GM19193 (cell line): Measurements from ENCODE around the gene CELSR1.

ENCODE experiments used
- POLR2A ChIP-seq: IDR thresholded peaks from 4 replicates; pipeline ENCODE4 v1.6.1; 2011; ENCODE audit not compliant: insufficient read depth, insufficient read length; ENCODE audit errors: extremely low read depth

CELSR1 gene

DNA sequence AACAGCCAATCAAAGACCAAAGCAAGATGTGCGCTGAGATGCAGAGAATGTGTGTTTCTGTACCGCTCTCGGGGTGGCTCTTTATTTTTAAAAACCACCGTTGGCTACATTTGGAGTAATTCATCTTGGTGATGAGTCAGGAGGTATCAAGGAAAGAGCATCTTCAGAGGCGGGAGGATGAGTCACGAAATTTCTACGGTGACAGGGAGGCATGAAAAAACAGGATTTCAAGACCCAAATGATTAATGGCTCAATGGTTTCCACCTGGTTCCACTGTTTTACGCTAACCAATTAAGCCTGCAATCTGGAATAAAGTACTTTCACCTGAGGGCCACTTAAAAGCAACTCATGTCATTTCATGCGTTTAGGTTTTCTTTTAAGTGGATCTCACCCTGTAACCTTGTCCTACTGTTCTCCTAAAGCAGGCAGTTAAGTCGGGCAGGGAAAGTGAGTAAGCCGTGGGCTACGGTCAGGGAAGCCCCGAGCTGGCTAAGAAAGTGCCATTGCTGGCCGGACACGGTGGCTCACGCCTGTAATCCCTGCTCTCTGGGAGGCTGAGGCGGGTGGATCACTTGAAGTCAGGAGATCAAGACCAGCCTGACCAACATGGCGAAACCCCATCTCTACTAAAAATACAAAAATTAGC lies 74.6 kb downstream of the CELSR1 start:
- no peak for TF ChIP-seq POLR2A

DNA sequence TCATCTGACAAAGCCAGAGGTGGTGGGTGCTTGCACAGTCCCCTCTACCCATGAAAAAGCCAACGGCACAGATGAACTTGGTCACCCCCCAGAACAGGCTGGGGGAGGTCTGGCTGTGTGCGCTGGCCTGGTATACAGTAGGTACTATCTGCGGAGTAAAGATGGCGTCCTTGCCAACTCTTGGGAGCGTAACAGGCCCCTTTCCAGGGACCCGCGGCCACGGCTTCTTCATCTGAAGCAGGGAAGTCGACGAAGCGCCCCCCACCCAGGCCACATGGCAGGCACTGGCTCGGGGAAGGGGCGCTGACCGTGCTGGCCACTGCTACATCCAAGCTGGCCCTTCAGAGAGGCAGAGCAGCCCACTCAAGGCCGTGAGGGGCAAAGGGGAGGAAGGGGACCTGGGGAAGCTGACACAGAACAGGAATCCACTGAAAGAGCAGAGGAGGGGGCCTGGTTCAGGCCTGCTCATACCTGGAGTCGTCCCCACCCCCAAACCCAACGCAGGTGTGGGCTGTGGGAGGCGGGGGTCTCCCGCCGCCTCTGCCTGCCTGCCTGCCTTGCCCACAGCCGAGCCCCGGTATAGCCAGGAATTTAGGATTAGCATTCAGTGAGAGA lies 75.7 kb downstream of the CELSR1 start:
- no peak for TF ChIP-seq POLR2A

- no peak for TF ChIP-seq POLR2A
These were observed 76.6 kb downstream of the CELSR1 start for GRCh38 chr22:46460857-46461256.

- no peak for TF ChIP-seq POLR2A
These were observed 77.9 kb downstream of the CELSR1 start for GRCh38 chr22:46459347-46460065.

DNA sequence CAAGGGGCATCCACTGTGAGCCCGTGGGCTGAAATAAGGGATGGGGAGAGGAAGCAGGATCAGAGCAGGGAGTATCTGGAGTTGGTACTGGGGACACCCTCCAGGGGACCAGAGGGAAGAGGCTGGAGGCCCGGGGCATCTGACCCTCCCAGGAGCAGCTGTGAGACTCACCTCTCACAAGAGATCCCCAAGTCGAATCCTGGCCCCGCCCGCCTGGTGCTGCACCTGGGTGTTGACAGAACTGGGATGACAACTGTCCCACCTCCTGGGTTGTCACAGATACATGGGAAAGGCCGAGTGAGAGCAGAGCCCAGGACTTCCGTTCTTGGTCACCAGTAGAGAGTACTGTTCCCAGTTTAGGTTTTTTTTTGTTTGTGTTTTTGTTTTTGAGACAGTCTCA lies 78.9 kb downstream of the CELSR1 start:
- no peak for TF ChIP-seq POLR2A

- TF ChIP-seq POLR2A, result no peak
These were observed 79.6 kb downstream of the CELSR1 start for GRCh38 chr22:46457502-46458488.

DNA sequence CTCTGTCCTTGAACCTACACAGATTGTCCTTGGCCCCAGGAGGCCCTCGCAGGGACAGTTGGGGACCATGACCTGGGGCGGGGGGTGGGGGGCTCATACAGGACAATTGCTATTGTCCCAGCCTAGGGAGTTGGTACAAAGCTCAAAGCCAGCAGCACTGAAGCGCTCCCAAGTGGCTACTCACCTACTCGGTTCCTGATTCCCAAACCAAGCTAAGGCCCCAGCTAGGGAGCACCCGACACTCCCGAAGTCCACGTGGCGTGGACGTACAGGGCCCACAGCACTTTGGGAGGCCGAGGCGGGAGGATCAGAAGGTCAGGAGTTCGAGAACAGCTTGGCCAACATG lies 80.6 kb downstream of the CELSR1 start:
- TF ChIP-seq POLR2A, result no peak

DNA sequence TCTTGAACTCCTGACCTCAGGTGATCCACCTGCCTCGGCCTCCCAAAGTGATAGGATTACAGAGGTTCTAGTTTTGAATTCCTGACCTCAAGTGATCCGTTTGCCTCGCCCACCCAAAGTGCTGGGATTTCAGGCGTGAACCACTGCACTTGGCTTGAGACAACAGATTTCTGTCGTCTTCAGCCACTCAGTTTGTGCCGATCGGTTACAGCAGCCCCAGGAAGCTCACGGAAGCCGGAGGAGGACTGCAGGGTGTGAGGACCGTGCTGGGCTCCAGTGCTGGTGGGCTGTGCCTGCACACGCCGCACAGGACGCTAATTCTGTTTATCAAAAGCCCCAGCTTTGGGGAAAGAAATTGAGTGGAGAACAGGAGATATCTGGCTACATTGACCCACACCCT lies 82.0 kb downstream of the CELSR1 start:
- no peak for TF ChIP-seq POLR2A

- no peak for TF ChIP-seq POLR2A
These were observed 82.7 kb downstream of the CELSR1 start for GRCh38 chr22:46454504-46455269.

- no peak for TF ChIP-seq POLR2A
These were observed 83.5 kb downstream of the CELSR1 start for GRCh38 chr22:46453829-46454503.

DNA sequence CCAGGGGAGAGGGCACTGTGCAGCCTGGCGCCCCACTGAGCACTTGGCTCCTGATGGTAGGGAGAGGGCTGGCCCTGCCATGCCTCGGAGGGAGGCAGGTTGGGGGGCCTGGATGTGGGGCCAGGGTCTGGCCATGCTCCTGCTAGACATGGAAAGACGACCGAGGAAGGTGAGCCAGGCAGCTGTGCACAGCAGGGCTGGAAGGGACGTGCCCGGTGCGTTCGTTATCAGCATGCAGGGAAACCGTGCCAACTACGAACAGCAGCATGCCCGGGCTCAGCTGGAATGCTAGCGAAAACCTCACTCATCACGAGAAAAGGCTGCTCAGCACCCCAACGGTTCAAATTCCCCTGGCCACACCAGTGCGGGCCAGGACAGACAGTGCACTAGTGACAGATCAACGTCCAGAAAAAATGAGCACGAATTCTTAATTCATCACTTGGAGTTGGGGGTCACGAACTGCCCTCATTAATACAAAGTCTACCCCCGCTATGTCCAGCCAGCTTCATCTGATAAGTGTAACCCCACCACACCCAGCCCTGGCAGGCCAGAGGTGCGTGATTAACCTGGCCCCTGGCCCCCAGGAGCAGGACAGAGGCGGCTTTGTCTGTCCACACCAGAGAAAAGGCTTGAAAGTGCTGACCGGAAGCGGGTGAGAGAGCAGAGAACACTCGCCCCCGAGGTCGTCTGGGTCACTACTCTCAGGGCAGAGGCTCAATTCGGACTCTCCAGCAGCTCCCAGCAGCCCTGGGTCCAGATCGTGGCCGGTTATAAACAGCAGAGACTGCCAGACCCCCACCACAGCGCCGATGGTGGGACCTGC lies 84.2 kb downstream of the CELSR1 start:
- TF ChIP-seq POLR2A, result no peak

DNA sequence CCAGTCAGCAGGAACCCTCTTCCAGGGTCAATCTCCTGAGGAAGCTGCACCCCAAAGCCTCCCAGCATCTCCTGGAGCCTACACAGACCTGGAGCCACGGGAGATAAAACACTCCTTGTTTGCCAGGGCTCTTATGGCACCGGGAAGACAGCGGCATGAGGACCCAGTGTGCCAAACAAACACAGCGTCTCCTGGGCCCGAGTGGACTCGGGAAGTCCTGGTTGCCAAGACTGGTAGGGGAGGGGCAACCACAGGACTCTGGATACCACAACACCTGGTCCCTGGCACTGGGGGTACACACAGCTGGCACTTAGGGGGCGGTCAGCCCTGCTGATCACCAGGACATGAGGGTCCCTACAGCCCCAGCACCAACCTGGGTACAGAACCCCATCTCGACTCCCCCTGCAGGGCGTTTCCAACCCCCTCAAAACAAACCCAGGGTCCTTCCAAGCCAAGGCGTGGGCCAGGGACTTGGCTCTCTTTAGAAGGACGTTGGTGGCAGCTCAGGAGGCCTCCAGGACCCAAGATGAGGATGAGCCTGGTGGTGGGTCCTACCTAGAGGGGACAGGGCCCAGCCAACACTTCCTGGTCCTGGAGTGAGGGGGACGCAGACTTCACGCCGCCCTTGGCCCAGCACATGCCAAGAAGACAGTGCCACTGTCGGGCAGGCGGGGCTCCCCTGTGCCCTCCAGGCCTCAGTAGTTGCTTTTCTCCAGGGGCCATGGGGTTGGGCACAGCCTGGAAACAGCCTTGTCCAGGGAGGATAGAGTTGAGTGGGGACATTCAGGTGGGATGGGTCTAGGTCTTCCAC lies 85.0 kb downstream of the CELSR1 start:
- TF ChIP-seq POLR2A, result no peak
